HUES6 (cell line): ENCODE data around the gene TRMT44.

Source experiments
- H3K27ac ChIP-seq: 2 replicates; pipeline ENCODE4 v1.7.0; 2013; ENCODE audit warnings: low read depth, mild to moderate bottlenecking, low read length, inconsistent platforms
- H3K27me3 ChIP-seq: 2 replicates; pipeline ENCODE4 v1.6.1; 2013; ENCODE audit warnings: low read length; ENCODE audit not compliant: control insufficient read depth, insufficient read depth
- H3K36me3 ChIP-seq: 2 replicates; pipeline ENCODE4 v1.6.1; 2013; ENCODE audit warnings: low read length; ENCODE audit not compliant: control insufficient read depth, insufficient read depth
- H3K4me1 ChIP-seq: 2 replicates; pipeline ENCODE4 v1.6.1; 2013; ENCODE audit warnings: low read length; ENCODE audit not compliant: control insufficient read depth, insufficient read depth
- H3K4me3 ChIP-seq: 2 replicates; pipeline ENCODE4 v1.5.1; 2013; ENCODE audit warnings: low read depth, low read length
- H3K9ac ChIP-seq: one replicate; pipeline ENCODE4 v1.6.1; 2013; ENCODE audit warnings: mild to moderate bottlenecking, low read length
- H3K9me3 ChIP-seq: 2 replicates; pipeline ENCODE4 v1.6.1; 2013; ENCODE audit warnings: low read depth, low read length; ENCODE audit not compliant: control insufficient read depth, insufficient read depth

The TRMT44 gene

DNA sequence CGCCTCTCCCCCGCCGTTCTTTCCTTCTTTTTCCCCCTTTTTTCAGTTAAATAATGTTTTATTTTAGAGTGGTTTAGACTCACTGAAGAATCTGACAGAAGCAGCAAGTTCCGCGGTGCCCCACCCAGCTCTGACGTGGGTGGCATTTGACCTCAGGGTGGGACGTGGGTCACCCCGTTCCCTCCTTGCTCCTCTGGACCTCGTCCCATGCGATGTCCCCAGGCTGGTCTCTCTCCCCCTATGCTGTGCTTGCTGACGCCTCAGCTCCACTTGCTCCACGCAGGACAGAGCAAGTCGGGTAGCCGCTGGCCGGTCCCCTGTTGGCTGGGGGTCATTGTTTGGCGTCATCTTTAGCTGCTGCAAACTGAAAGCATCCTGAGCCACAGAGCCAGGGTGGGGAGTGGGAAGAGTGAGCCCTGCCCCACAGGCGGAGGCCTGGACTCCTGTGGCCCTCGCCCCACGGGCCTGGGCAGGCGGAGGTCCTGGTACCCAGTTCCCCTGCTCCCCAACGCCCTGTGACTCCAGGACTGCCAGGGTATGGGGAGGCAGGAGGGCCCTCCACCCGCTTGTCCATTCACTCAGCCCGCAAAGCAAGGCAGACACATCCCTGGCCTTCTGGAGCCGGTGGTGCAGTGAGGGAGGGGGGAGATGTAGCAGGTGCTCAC is 30.8 kb downstream of the TRMT44 start:
- Histone ChIP-seq H3K4me1 (peaks cover 17% of the 10 kb centered on the region; the same call in 1 of the 2 replicates), H3K9me3 (no peaks in the 10 kb centered on the region), H3K9ac (no peak overlapping the region), H3K27ac (no peak overlapping the region), H3K27me3 (no peaks in the 10 kb centered on the region), H3K36me3 (peaks cover 55% of the 10 kb centered on the region), H3K4me3 (no peak overlapping the region)

DNA sequence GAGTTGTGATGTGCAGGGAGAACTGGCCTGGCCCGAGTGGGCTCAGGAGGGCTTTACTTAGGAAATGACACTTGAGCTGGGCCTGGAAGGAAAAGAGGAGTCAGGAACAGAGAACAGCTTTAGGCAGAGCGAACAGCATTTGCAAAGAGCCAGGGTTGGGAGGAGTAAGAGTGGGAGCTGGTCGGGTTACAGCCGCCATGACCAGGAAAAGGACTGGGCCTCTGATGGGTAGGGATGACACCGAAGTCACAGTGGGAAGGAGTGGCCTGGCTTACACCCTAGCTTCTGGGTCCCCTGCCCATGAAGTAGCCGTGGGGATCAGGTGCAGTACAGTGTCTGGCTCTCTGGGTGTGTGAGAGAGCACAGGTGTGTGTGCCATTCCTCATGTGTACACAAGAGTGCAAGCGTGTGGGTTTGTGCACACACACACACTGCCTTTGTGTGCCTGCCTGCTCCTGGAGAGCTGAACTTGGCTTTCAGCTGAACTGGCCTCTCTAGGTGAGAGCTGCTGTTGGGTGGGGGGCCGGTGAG is 31.6 kb downstream of the TRMT44 start:
- H3K9me3 ChIP-seq: no peaks in the 10 kb centered on the region
- no peak overlapping the region for H3K4me3 ChIP-seq
- peak overlapping the region; percentile 19 for H3K9ac ChIP-seq
- H3K27ac ChIP-seq: no peak overlapping the region
- peaks cover 54% of the 10 kb centered on the region for H3K36me3 ChIP-seq
- H3K27me3 ChIP-seq: no peaks in the 10 kb centered on the region
- peaks cover 17% of the 10 kb centered on the region; the same call in 1 of the 2 replicates for H3K4me1 ChIP-seq

GRCh38 chr4:8472689-8473197 is 32.2 kb downstream of the TRMT44 start:
- Histone ChIP-seq H3K9me3 (no peaks in the 10 kb centered on the region), H3K36me3 (peaks cover 54% of the 10 kb centered on the region), H3K4me3 (no peak overlapping the region), H3K27ac (no peak overlapping the region), H3K27me3 (no peaks in the 10 kb centered on the region), H3K4me1 (peaks cover 17% of the 10 kb centered on the region; the same call in 1 of the 2 replicates), H3K9ac (no peak overlapping the region)

- H3K4me3 ChIP-seq: no peak overlapping the region
- H3K4me1 ChIP-seq: peaks cover 17% of the 10 kb centered on the region; the same call in 1 of the 2 replicates
- no peaks in the 10 kb centered on the region for H3K27me3 ChIP-seq
- no peak overlapping the region for H3K27ac ChIP-seq
- H3K36me3 ChIP-seq: peaks cover 48% of the 10 kb centered on the region
- H3K9ac ChIP-seq: no peak overlapping the region
- no peaks in the 10 kb centered on the region for H3K9me3 ChIP-seq
Observed at GRCh38 chr4:8473198-8473919, 32.8 kb downstream of the TRMT44 start.

DNA sequence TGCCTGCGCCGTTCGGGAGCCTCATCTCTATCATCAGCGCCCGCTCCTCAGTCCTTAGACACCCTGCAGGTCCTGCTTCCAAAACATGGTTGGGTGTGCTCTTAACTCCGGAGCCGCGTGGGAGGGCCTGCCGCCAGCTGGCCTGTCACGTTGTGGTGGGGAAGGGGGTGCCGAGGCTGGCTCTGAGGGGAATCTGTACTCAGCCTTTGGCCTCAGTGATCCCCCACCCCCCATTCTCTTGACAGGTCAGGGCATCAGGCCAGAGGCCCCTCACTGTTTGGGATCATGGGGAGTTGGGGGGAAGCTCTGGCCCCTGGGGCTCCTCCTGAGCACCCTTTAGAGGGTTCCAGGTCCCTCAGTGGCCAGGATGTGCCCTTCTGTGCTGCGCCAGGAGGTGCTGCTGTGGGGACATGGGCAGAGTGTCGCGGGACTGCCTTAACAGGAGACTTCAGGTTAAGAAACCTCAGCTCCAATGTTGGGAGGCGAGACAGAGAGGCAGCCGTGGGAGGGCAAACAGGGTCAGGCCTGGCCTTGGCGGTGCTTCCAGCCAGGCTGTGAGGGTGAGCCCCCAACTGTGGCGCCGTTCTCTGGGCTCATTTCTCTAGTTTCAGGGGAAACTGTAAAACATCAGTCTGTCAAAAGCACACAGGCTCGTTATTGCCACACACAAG is 33.5 kb downstream of the TRMT44 start:
- no peaks in the 10 kb centered on the region for H3K9me3 ChIP-seq
- no peaks in the 10 kb centered on the region for H3K27me3 ChIP-seq
- peaks cover 43% of the 10 kb centered on the region for H3K36me3 ChIP-seq
- H3K4me1 ChIP-seq: peaks cover 20% of the 10 kb centered on the region; the same call in 1 of the 2 replicates
- no peak overlapping the region for H3K27ac ChIP-seq
- no peak overlapping the region for H3K4me3 ChIP-seq
- H3K9ac ChIP-seq: no peak overlapping the region

- peaks cover 35% of the 10 kb centered on the region for H3K36me3 ChIP-seq
- no peak overlapping the region for H3K27ac ChIP-seq
- peaks cover 17% of the 10 kb centered on the region; the same call in 1 of the 2 replicates for H3K4me1 ChIP-seq
- no peaks in the 10 kb centered on the region for H3K9me3 ChIP-seq
- no peaks in the 10 kb centered on the region for H3K27me3 ChIP-seq
- H3K4me3 ChIP-seq: no peak overlapping the region
- H3K9ac ChIP-seq: no peak overlapping the region
Observed at GRCh38 chr4:8474856-8475255, 34.3 kb downstream of the TRMT44 start.

DNA sequence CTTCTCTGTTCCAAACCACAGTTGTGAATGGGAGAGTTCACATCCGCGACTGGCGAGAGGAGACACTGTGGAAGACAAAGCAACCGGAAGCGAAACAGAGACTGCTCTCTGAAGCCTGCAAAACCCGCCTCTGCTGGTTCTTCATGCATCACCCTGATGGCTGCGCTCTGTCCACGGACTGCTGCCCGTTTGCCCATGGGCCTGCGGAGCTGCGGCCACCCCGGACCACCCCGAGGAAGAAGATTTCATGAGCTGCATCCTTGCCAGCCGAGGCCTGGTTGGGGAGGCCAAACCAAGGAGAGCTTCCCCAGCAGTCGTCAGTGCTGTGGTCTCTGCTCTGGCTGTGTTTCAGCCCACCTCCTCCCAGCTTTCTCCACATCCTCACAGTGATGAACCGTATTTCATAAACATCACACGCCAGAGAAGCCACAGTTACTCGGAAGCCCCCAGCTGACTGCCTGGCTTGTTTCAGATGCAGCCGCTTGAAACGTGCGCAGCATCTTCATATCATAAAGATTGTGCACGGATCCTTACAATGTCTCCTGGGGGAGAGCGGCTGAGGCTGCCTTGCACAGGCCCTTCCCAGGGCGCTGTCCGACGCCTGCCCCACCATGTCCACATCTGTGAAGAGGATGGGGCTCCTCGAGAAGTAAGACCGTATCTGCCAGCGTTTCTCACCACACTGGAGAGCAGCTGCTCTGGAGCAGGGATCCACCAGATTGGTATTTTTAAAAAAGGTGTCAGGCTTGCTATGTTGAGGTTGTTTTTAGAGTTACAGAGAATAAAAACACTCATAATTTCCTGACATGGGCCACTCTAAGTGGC is 35.4 kb downstream of the TRMT44 start:
- Histone ChIP-seq H3K27ac (no peak overlapping the region), H3K4me1 (peaks cover 27% of the 10 kb centered on the region; the same call in 1 of the 2 replicates), H3K9ac (no peak overlapping the region), H3K36me3 (peaks cover 30% of the 10 kb centered on the region), H3K4me3 (no peak overlapping the region), H3K9me3 (no peaks in the 10 kb centered on the region), H3K27me3 (no peaks in the 10 kb centered on the region)

DNA sequence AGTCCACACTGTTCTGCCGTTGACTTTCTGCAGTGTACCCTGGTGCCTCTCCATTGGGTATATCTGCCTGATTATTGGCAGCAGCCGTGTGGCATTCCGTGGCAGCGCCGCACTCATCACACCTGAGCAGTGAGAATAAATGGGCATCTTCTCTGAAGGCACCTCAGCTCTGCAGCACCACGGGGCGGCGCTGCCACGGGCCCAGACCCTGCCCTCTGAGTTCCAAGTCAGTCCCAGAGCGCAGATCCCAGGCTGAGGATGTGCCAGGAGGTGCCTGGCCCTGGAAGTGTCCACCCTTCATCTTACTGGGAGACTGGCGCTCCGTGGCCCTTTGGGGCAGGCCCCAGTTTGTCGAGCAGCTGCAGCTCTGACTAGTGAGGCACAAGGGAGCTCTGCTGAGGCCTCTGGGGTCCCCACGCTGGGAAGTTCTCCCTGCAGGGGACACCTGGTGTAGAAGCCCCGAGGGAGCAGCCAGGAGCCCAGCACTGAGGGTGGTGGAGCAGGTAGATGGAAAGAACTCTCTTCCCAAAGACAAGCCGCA is 36.6 kb downstream of the TRMT44 start:
- no peaks in the 10 kb centered on the region for H3K27me3 ChIP-seq
- H3K36me3 ChIP-seq: peaks cover 22% of the 10 kb centered on the region
- H3K4me1 ChIP-seq: peaks cover 31% of the 10 kb centered on the region; the same call in 1 of the 2 replicates
- H3K9ac ChIP-seq: no peak overlapping the region
- no peak overlapping the region for H3K4me3 ChIP-seq
- H3K27ac ChIP-seq: no peak overlapping the region
- H3K9me3 ChIP-seq: no peaks in the 10 kb centered on the region

DNA sequence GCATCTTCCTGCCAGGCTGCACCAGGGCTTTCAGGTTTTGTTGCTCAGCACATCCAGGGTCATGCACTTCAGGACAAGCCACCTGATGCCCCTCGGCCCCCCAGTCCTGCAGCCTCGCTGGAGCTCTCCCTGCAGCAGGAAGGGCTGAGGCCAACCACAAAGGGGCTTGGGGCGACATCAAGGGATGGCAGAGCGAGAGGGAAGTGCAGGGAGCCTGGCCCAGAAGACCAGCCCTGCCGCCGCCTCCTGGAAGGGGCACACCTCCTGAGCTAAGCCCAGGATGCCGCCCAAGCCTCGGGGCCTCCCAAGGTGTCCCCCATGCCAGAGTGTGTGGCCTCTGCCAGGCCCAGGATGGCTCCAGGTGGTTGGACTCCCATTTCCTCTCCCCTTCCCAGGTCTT is 37.1 kb downstream of the TRMT44 start:
- Histone ChIP-seq H3K27me3 (no peaks in the 10 kb centered on the region), H3K4me3 (no peak overlapping the region), H3K9me3 (no peaks in the 10 kb centered on the region), H3K9ac (no peak overlapping the region), H3K36me3 (peaks cover 22% of the 10 kb centered on the region), H3K4me1 (peaks cover 25% of the 10 kb centered on the region; the same call in 1 of the 2 replicates), H3K27ac (no peak overlapping the region)

DNA sequence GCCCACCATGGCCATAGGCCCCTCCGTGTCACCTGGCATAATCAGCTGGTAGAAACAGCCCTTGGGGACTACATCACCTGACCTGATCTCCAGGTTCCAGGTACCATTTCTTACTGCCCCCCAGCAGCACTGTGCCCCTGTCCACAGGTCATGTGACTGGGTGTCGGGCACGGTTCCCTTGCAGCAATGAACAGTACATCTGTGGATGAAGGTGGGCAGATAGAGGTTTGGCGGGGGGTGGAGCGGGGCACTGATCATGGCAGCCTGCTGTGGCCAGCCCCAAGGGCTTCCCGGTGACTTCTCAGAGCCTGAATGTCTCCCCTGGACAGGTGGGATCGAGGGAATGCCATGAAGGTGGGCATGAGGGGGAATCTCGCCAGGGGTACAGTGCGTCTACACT is 37.8 kb downstream of the TRMT44 start:
- peaks cover 22% of the 10 kb centered on the region for H3K36me3 ChIP-seq
- H3K9me3 ChIP-seq: no peaks in the 10 kb centered on the region
- no peak overlapping the region for H3K9ac ChIP-seq
- H3K4me1 ChIP-seq: peaks cover 22% of the 10 kb centered on the region; the same call in 1 of the 2 replicates
- no peaks in the 10 kb centered on the region for H3K27me3 ChIP-seq
- H3K27ac ChIP-seq: no peak overlapping the region
- H3K4me3 ChIP-seq: no peak overlapping the region
